GM18508 (cell line): ENCODE measurements around the gene ANKRD22.
"Not testable (repeated sequence)": the region's sequence is repeated elsewhere in the genome, so short reads cannot be mapped to it uniquely, and the experiment has no call there.

Source experiments
- ATAC-seq: cut with Tn5 transposase; IDR thresholded peaks from one replicate; pipeline ENCODE4 v1.9.1; 2021; ENCODE audit warnings: moderate number of reproducible peaks; ENCODE audit not compliant: insufficient read depth, unreplicated experiment

Gene ANKRD22

GRCh38 chr10:88851706-88852105 is at the start of gene ANKRD22:
TSS of gene ANKRD22 (minus strand) at chr10:88851844. CDS start at chr10:88851607, 237 bp downstream.
- ATAC-seq, result no peak

- ATAC-seq, result no peak
Observed at GRCh38 chr10:88899886-88900285, 48.2 kb upstream of the ANKRD22 start.

- no peak for ATAC-seq
Observed at GRCh38 chr10:88898727-88899126, 47.1 kb upstream of the ANKRD22 start.

GRCh38 chr10:88896994-88897853 is 45.6 kb upstream of the ANKRD22 start:
- ATAC-seq, result no peak

GRCh38 chr10:88896372-88896993 is 44.8 kb upstream of the ANKRD22 start:
- no peak for ATAC-seq

GRCh38 chr10:88895250-88895649 is 43.6 kb upstream of the ANKRD22 start:
- ATAC-seq, result no peak

- no peak for ATAC-seq
Observed at GRCh38 chr10:88893611-88894010, 42.0 kb upstream of the ANKRD22 start.

- no peak for ATAC-seq
Observed at GRCh38 chr10:88892222-88892967, 40.8 kb upstream of the ANKRD22 start.

GRCh38 chr10:88890681-88891381 is 39.2 kb upstream of the ANKRD22 start:
- no peak for ATAC-seq

GRCh38 chr10:88889559-88890337 is 38.1 kb upstream of the ANKRD22 start:
- ATAC-seq, result no peak

GRCh38 chr10:88888810-88889445 is 37.3 kb upstream of the ANKRD22 start:
- ATAC-seq, result no peak

GRCh38 chr10:88886557-88886956 is 34.9 kb upstream of the ANKRD22 start:
- ATAC-seq, result no peak

- no peak for ATAC-seq
Observed at GRCh38 chr10:88883448-88883809, 31.8 kb upstream of the ANKRD22 start.

GRCh38 chr10:88882646-88883447 is 31.2 kb upstream of the ANKRD22 start:
- not testable (repeated sequence) for ATAC-seq

- no peak for ATAC-seq
Observed at GRCh38 chr10:88881922-88882645, 30.4 kb upstream of the ANKRD22 start.

- ATAC-seq, result no peak
Observed at GRCh38 chr10:88881320-88881719, 29.7 kb upstream of the ANKRD22 start.

GRCh38 chr10:88880282-88881076 is 28.8 kb upstream of the ANKRD22 start:
- ATAC-seq, result peak; percentile 48
